B cell (primary cell): Measurements from ENCODE around the gene KSR1.

Experiments
- CTCF ChIP-seq: fragments of 200-600 bp; IDR thresholded peaks from one replicate; pipeline ENCODE4 v1.8.0; 2022; ENCODE audit warnings: antibody characterized with exemption, mild to moderate bottlenecking
- EZH2 ChIP-seq: IDR thresholded peaks from 2 replicates; pipeline ENCODE4 v1.6.1; 2012; ENCODE audit warnings: borderline replicate concordance, low read depth, mild to moderate bottlenecking, moderate library complexity, low read length; ENCODE audit not compliant: insufficient read depth, poor library complexity, severe bottlenecking

DNA sequence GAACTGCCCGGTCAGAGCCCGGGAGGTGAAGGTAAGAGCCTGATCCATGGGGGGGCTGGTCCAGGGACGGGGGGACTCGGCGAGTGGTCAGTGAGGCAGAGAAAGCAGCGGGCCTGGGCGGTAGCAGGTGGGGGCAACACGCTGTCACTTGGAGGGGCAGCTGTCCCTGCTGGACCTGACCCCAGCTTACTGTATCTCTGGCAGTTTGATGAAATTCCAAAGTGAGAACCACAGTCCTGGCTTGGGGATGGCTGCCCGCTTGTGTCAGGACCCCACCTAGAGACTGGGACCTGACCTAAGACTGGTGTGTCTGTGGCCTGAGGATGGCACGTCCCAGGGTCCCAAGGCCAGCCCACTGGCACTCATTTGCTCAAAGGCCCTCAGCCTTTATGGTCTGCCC is 35.1 kb upstream of the KSR1 start:
- TF ChIP-seq CTCF (no peak), EZH2 (no peak)
